Esophagus muscularis mucosa (tissue), 3 donors: ENCODE results near the gene MYRIP.

ENCODE experiments used
- CTCF ChIP-seq, 3 experiments: fragments of 200-600 bp in 2 of 3; fragments of 450-650 bp in 1 of 3; sonication (generic) in 2 of 3; IDR thresholded peaks; one replicate each; pipeline ENCODE4 v1.5.1; 2017 to 2019; ENCODE audit warnings: antibody characterized with exemption in 3 of 3, mild to moderate bottlenecking in 2 of 3, moderate library complexity in 1 of 3
- EP300 ChIP-seq: sonication (generic); formaldehyde crosslinking; IDR thresholded peaks from one replicate; pipeline ENCODE4 v1.6.1; 2017; ENCODE audit warnings: antibody characterized with exemption

GRCh38 chr3:40200692-40201316, 391.4 kb downstream of the MYRIP start:
- TF ChIP-seq CTCF (IDR thresholded peaks at IDR 0.05) (no peak), EP300 (no peak)
